SW 1271 (cell line): Measurements from ENCODE around the gene CCDC102A.
"Not testable (repeated sequence)": the region's sequence is repeated elsewhere in the genome, so short reads cannot be mapped to it uniquely, and the experiment has no call there.

ENCODE experiments used
- DNase-seq, 2 experiments: peaks; one replicate each; lab custom pipeline; 2025; lab: John Stamatoyannopoulos, UW

Gene CCDC102A

GRCh38 chr16:57536306-57537193 is at the start of gene CCDC102A:
TSS of gene CCDC102A (minus strand) at chr16:57536571. CDS start at chr16:57529177, 7,394 bp downstream.
- DNase-seq = peak in 1 of 2 experiments; percentile 30

- DNase-seq = no peak
These were observed 48.8 kb upstream of the CCDC102A start for GRCh38 chr16:57585051-57585687.

GRCh38 chr16:57579361-57579665 is 42.9 kb upstream of the CCDC102A start:
- no peak for DNase-seq

GRCh38 chr16:57578521-57579360 is 42.4 kb upstream of the CCDC102A start:
- DNase-seq = no peak

- DNase-seq = no peak
These were observed 41.4 kb upstream of the CCDC102A start for GRCh38 chr16:57577691-57578224.

- DNase-seq = no peak
These were observed 40.8 kb upstream of the CCDC102A start for GRCh38 chr16:57577214-57577613.

- DNase-seq = peak in 1 of 2 experiments; percentile 29
These were observed 40.1 kb upstream of the CCDC102A start for GRCh38 chr16:57576429-57576870.

- DNase-seq = no peak
These were observed 39.3 kb upstream of the CCDC102A start for GRCh38 chr16:57575468-57576277.

GRCh38 chr16:57574646-57575467 is 38.5 kb upstream of the CCDC102A start:
- no peak for DNase-seq

- no peak for DNase-seq
These were observed 37.7 kb upstream of the CCDC102A start for GRCh38 chr16:57574086-57574485.

GRCh38 chr16:57572978-57573728 is 36.8 kb upstream of the CCDC102A start:
- DNase-seq = no peak

- no peak for DNase-seq
These were observed 34.7 kb upstream of the CCDC102A start for GRCh38 chr16:57571098-57571497.

GRCh38 chr16:57570301-57571070 is 34.1 kb upstream of the CCDC102A start:
- no peak for DNase-seq

- no peak for DNase-seq
These were observed 33.1 kb upstream of the CCDC102A start for GRCh38 chr16:57569306-57569946.

GRCh38 chr16:57568772-57569171 is 32.4 kb upstream of the CCDC102A start:
- not testable (repeated sequence) for DNase-seq

GRCh38 chr16:57568173-57568678 is 31.9 kb upstream of the CCDC102A start:
- DNase-seq = no peak

GRCh38 chr16:57567691-57568090 is 31.3 kb upstream of the CCDC102A start:
- DNase-seq = no peak

- DNase-seq = no peak
These were observed 30.1 kb upstream of the CCDC102A start for GRCh38 chr16:57566436-57566835.
